KBM-7 (cell line): ENCODE data around the gene MRPL55.

ENCODE experiments used
- DNase-seq: peaks from one replicate; pipeline ENCODE4 v3.0.0-alpha.2; 2015
- in situ Hi-C: fragments of 300-500 bp; cut with MboI; formaldehyde crosslinking; loops from 2 replicates; pipeline ENCODE4 v1.14.3; 2020; ENCODE audit warnings: low sequenced_read_pairs, low pct_unique_long_range_greater_than_20kb, mixed read lengths

Gene MRPL55

DNA sequence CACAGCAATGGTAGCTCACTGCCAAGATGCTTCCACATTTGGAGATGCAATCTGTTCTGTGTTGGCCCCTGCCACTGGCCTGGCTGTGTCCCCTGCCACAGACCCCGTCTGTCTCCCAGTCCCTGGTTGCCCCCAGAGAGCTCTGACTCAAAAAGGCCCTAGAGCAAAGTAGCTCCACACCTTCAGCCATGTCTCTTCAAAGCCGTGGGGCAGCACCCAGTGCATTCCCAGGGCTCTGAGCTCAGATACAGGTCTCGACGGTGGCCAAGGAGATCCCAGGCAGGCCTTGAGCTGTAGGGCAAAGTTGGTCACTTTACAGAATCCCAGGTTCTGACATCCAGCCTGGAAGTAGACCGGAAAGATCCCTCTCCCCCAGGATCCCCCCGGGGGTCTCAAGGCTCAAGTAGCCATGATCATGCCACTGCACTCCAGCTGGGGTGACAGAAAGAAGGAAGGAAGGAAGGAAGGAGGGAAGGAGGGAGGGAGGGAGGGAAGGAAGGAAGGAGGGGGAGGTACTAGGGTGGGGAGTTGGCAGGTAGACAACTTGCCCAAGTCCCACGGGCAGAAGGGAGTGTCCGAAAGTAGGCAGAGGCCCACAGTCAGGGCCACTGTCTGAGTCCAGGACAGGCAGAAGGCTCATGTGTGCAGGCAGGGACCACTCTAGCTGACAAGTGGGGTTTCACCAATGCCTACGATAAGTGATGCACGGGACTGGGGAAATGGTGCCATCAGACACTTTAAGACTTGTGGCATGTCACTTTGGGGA lies 31.4 kb downstream of the MRPL55 start:
- in situ Hi-C loops: loop anchor here (10.0 kb wide), 1 partner anchor 63 kb away; no protein-coding TSS in a partner anchor
- DNase-seq: no peak

DNA sequence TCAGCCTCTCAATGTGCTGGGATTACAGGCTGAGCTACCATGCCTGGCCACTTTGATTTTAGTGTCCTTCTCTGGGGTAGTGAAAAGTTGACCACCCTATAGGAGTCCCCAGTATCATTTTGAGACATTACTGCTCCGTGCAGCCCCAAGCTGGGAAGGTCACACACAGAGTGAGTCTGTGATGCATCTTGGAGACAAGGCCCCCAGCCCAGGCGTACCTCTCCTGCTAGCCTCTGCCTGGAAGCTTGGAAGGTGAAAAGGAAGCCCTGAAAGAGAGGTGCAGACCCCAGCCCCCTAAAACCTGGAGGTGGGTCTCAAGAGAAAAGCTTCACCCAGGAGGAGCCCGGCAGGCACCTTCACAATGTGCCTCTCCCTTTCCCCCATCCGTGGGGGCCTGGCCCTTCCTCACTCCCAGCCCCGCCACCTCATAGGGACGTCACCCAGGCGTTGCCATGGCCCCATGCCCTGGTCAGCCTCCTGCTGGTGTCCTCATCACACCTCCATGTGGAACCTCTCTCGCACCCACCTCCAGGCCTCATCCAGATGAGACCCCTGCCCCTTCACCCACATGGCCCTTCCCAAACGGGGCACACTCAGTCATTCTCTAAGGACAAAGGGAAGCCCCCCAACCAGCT lies 32.2 kb downstream of the MRPL55 start:
- DNase-seq: no peak
- in situ Hi-C loops: loop anchor here (10.0 kb wide), 1 partner anchor 62 kb away; no protein-coding TSS in a partner anchor

DNA sequence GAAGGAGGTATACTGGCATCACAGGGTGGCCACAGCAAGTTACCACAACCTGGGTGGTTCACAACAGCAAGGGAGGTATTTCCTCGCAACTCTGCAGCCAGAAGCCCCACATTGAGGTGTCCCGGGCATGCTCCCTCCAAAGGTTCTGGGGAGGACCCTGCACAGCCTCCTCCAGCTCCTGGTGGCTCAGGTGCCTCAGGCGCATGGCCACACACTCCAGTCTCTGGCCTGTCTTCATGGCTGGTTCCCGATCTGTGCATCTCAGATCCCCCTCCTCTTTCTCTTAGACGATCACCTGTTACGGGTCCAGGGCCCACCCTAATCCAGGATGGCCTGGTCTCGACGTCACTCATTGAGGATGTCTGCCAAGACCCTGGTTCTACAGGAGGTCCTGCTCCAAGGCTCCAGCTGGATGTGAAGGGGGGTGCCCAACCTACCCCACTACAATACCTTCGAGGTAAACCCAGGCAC lies 33.3 kb downstream of the MRPL55 start:
- in situ Hi-C loops: loop anchor here (10.0 kb wide), 1 partner anchor 61 kb away; no protein-coding TSS in a partner anchor
- DNase-seq: no peak

DNA sequence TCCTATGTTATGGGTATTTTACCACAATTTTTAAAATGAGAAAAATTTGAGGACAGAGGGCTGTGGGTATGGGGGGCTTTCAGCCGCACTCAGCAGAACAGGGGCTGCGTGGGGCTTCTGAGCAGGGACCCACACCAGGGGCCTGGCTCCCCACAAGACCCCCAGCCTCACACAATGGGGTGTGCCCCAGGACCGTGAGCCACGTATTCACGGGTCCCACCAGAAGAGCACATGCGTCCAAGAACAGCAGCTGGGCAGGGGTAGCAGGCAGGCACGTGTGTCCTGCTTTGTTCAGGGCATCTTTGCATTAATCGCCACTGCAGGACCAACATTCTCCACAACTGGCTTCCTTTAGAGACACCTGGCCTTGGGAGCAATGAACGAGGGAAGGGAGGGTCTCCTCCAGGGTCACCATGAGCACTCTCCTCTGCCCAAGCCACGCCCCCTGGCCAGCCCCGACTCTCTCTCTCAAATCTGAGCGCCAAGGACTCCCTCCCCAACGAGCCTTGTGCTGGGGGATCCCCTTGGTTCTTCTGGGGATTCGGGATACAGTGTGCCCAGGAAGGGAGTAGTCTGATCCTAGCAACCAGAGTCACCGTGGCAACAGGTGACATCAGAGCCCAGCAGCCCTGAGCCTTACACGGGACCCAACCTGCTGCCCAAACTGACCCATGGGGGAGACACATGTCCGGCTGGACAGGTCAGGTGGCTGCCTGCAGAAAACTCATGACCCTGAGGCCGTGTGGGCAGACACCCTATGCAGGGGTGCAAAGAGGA lies 34.0 kb downstream of the MRPL55 start:
- in situ Hi-C loops: loop anchor here (10.0 kb wide), 1 partner anchor 60 kb away; no protein-coding TSS in a partner anchor
- no peak for DNase-seq

DNA sequence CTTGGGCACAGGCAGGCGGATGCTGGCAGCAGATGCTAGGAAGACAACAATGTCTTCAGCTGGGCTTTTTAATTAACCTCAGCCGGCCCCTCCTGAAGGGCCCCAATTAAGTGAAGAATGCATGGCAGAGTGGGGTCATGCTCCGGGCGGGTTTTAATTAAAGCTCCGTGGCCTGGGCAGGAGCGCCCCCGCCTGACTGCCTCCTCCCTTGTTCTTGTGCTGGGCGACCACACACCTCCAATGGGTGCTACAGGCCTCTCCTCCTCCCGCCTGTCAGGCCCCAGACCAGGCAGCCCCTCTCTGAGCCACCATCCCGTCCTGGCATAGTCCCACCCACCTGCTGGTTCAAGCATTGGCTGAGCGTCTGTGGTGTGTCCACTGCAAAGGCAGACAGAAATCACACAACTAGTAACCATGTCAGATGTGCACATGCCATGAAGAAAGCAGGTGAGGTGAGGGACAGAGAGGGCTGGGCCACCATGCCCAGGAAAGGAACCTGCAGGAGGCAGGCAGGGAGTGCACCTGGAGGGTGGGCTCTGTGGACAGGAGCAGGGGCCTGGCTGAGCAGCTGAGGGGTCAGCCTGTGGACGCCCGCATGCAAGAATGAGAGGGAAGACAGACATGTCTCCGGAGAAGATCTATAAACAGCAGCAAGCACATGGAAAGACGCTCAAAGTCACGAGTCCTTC lies 35.1 kb downstream of the MRPL55 start:
- in situ Hi-C loops: loop anchor here (10.0 kb wide), 1 partner anchor 59 kb away; no protein-coding TSS in a partner anchor
- DNase-seq: peak; percentile 53

DNA sequence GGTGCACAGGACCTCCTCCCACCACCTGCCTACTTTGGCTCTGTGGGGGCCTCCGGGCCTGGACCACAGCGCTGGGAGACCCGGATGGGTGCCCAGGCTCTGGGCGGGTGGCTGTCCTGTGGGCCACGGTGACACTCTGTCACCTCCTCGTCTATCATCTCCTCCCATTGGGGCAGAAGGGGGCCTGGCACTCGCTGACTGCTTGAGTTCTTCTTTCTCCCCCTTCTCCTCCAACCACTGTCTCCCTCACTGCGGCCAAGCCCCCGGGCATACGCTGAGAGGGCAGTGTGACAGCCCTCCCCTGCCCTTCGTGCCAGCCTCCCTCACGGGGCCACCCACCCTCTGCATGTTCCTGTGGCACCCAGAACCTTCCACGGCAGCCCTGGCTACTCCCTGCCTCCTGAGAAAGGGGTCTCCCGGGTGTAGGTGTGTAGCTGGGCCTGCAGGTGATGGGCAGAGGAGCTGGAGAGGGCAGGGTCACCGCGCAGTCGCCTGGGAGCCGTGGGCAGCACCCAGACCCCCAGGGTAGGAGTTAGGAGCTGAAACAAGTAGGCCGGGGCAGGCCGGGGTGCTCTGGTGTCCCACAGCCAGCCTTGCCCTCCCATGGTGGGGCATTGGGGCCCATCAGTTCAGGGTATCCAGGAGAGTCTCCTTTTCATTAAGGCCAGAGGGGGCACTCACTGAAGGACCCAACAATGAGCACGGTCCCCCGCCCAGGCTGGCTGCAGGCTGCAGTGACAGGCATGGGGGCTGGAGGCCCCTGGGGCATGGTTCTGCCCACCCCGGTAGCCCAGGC lies 35.8 kb downstream of the MRPL55 start:
- no peak for DNase-seq

DNA sequence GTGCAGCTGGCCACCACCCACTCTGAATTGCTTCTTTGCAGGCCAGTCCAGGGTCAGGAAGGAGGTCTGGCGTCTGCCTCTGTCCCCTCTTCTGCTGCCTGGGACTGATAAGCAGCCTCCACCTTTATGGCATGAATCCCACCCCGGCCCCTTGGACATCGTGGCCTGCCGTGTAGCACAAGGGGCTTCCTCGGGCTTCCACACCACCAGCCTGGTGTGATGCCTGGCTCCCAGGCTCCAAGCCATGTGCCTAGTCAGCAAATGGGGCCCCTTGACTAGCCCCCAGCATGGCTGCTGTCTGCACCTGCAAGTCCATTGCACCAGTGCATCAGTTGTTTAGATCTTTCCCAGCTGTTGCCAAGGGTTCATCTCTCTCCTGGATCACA lies 36.4 kb downstream of the MRPL55 start:
- DNase-seq: no peak
- in situ Hi-C loops: loop anchor here (10.0 kb wide), 1 partner anchor 58 kb away; no protein-coding TSS in a partner anchor

More for the DNA sequence above, 35.8 kb downstream of the MRPL55 start:
- in situ Hi-C loops: loop anchor here (10.0 kb wide), 1 partner anchor 58 kb away; no protein-coding TSS in a partner anchor

DNA sequence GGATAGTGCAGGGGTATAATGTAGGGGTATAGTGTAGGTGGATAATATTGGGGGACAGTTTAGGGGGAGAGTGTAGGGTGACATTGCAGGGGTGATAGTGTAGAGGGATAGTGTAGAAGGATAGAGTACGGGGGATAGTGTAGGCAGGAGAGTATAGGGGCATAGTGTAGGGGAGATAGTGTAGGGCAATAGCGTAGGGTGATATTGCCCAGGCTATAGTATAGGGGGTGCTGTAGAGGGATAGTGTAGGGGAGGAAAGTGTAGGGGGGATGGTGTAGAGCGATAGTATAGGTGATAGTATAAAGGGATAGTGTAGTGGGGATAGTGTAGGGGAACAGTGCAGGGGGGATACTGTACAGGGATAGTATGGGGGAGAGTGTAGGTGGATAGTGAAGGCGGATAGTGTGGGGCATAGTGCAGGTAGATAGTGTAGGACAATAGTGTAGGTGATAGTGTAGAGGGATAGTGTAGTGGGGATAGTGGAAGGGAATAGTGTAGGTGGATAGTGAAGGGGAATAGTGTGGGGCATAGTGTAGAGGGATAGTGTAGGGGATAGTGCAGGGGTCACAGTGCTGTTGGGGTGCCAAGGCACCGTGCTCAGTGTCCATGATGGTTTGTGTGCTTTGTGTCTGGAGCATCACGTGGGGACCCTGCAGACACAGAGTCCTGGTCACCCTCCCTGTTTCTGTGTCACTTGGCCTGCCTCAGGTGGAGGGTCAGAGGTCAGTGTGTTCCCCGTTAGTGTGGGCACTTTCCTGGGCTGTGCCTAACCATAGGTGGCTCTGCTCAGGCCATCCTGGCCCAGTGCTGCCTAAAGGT lies 37.1 kb downstream of the MRPL55 start:
- DNase-seq: no peak
- in situ Hi-C loops: loop anchor here (10.0 kb wide), 1 partner anchor 57 kb away; no protein-coding TSS in a partner anchor

DNA sequence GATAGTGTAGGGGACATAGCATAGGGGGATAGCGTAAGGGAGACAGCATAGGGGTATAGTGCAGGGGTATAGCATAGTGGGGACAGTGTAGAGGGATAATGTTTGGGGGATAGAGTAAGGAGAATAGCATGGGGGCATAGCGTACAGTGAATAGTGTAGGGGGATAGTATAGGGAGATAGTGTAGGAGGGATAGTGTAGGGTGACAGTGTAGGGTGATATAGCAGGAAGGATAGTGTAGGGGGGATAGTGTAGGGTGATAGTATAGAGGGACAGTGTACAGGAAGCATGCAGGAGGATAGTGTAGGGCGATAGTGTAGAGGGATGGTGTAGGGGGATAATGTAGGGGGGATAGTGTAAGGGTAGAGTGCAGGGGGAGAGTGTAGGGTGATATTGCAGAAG lies 38.2 kb downstream of the MRPL55 start:
- in situ Hi-C loops: loop anchor here (10.0 kb wide), 1 partner anchor 56 kb away; no protein-coding TSS in a partner anchor
- no peak for DNase-seq

DNA sequence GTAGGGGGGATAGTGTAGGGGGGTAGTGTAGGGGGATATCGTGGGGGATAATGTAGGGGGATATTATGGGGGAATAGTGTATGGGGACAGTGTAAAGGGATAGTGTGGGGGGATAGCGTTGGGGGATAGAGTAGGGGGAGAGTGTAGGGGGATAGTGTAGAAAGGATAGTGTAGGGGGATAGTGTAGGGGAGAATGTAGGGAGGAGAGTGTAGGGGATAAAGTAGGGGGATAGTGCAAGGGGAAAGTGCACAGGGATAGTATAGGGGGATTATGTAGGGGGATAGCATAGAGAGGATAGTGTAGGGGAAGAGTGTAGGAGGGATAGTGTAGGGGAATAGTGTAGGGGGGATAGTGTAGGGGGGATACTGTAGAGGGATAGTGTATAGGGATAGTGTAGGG lies 38.9 kb downstream of the MRPL55 start:
- no peak for DNase-seq

DNA sequence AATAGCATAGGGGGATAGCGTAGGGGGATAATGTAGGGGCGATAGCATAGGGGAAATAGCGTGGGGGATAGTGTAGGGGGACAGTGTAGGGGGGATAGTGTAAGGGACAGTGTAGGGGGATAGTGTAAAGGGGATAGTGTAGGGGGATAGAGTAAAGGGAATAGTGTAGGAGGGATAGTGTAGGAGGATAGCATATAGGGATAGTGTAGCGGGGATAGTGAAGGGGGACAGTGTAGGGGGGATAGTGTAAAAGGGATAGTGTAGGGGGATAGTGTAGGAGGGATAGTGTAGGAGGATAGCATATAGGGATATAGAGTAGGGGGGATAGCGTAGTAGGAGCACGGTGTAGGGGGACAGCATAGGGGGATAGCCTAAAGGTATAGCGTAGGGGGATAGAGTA lies 40.7 kb downstream of the MRPL55 start:
- in situ Hi-C loops: no loop called here
- DNase-seq: no peak

More for the DNA sequence above, 38.9 kb downstream of the MRPL55 start:
- in situ Hi-C loops: loop anchor here (10.0 kb wide), 1 partner anchor 55 kb away; no protein-coding TSS in a partner anchor

DNA sequence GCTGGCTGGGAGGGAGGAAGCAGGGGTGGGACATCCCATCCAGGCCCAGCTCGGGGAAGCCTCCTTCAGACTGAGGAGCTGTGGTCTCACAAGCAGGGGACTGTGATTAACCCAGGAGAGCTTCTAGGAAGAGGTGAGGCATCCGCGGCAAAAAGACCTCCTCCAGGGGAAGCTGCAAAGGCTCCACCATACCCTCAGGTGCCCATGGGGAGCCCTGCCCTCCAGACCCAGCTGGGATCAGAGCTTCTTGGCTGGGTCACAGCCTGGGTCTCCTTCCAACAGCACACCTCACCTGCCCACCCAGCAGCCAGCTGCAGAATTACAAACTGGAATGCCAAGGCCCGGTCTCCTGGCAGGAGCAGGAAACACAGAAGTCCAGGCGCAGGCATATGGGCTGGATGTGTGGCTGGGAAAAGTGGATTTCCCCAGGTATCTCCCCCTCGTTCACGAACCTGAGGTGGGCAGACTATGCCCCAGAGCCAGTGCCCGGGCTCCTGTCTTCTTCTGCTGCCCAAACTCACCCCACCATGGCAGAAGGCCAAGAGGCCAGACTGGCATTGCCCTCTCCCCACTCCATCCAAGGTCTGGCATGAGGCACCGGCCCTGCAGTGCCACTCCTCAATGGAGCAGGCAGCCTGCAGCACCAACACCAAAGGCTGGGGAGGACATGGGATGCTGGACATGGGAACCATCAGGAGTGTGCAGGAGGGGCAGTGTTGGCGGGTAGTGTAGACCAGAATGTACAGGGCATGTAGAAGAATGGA lies 42.0 kb downstream of the MRPL55 start:
- in situ Hi-C loops: no loop called here
- no peak for DNase-seq

DNA sequence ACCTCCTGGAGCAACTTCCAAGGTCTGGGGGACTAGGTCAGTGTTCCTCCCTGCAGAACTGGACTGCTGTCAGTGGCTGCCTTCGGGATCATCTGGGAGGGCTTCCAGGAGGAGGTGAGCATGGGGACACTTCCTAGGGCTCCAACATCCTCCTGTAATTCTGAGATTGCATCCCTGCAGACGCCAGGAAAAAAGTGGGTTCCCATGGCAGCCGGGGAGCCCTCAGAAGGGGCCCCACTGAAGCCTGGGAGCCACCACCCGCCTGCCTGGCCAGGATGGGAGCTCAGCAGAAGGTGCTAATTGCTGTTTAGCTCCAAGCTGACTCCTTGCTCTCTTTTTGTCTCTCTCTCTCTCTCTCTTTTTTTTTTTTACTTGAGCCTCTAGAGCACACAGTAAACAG lies 42.7 kb downstream of the MRPL55 start:
- DNase-seq: no peak

DNA sequence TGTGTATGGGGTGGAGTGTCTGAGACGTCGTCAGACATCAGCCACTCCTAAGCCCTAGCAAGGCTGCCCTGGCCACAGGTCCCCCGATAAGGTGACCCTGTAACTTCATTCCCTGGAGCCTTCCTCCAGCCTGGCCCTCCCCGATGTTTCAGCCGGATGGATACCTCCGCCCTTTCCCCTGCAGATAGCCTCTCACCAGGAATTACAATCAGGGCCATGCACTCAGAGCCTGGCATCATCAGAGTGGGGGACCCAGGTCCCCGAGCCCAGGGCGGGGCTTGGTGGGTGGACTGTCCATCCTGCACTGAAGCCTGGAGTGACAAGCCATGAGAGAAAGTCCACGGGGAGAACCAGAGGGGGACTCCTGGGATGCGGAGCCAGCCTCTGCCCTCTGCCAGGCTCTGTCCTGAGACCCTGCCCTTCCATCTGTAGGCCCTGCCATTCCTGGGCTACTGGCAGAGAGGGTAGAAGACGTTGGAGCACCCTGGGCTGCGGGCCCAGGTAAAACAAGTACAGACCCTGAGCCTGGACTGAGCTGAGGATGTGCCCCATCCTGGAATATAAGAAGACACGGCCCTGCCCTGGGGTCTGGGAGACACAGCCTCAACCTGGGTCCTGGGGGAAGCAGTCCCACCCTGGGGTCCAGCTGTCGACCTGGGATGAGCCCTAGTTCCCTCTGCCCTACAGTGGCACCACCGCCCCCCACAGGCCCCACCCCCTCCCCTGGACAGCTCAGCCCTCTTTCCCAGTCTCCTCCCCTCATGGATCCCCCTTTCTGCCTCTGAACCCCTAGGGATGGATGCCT lies 43.4 kb downstream of the MRPL55 start:
- in situ Hi-C loops: no loop called here
- no peak for DNase-seq

More for the DNA sequence above, 42.7 kb downstream of the MRPL55 start:
- in situ Hi-C loops: no loop called here

DNA sequence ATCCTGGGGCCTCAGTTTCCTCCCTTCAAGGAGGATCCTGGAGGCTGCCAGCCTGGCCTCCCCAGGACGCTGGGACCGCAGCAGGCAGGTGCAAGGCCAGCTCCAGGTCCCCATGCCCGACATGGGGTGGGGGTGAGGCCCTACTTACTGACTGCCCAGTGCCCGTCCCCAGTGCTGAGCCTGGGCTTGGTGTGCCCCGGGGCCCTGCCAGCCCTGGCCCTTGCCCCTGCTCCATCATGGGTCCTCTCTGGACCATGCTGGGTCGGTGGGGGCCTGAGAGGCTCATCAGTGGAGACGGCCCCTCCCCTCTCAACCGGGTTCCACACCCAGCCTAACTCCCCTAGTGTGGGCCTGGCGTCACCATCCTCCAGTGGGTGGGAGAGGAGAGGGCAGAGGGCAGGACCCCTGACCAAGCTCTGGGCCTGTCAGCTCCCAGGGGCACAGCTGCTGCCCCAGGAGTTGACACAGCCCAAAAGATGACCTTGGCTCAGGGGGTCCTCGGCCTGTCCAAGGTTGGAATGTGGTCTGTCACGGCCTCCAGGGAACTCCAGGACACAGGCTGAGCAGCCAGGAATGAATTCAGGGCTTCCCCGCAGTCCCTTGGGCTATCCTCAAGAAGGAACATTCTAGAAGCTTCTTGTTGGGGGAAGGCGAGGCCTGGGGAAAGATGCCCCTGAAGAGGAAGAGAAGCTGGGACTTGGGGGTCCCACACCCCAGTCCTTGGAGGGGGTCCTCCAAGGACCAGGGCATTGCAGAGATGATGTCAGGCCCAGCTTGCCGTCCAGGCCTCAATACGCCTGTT lies 44.2 kb downstream of the MRPL55 start:
- DNase-seq: no peak
- in situ Hi-C loops: no loop called here
